H1 (cell line): ENCODE results near the gene PECR. TPM values are rescaled to one million over a fixed set of nuclear protein-coding genes. Genes with fewer than 3 reads are reported as not detected.

ENCODE experiments used
- NRF1 ChIP-seq: IDR thresholded peaks from 2 replicates; pipeline ENCODE4 v1.6.1; 2011; ENCODE audit warnings: mild to moderate bottlenecking, low read depth, low read length, improper control_type of control experiment
- SAP30 ChIP-seq: fragments of 300-600 bp; sonication (generic); IDR thresholded peaks from 2 replicates; pipeline ENCODE4 v1.7.1; 2012; ENCODE audit warnings: low read length, moderate library complexity, mild to moderate bottlenecking, inconsistent platforms; ENCODE audit not compliant: insufficient read depth, insufficient replicate concordance
- polyA plus RNA-seq, 7 experiments: library from polyadenylated mRNA; depleted of rRNA in 3 of 7; stranded (reverse) in 5 of 7; unstranded in 2 of 7; fragments of >200 nt in 5 of 7; fragments of 200-250 nt in 2 of 7; gene quantifications; 1 replicate in 5 of 7; 2 replicates in 1 of 7; 4 replicates in 1 of 7; pipeline versions ENCODE4 v1.2.1 to v1.2.3, GENCODE V29; 2011 to 2013; ENCODE audit warnings: missing spikeins in 2 of 7, mixed read lengths in 2 of 7
- total RNA-seq: library from RNA; stranded (reverse); fragmentation: NEBNext Ultra II Directional; extraction: Animal tissue kit (Norgen Biotek cat#: 25700); gene quantifications from 2 replicates; pipeline ENCODE4 v1.2.1, GENCODE V29; 2021

PECR gene
- total and polyA plus RNA-seq, 2 of the 8 experiments (the other 6 are each of a cell fraction or from before 2014, with no cell fraction given), result 15.9 to 19.2 TPM

GRCh38 chr2:216069028-216069427 lies 12.6 kb downstream of the PECR start (continued):
- TF ChIP-seq NRF1 (no peak), SAP30 (no peak)
